H7 (cell line): ENCODE results near the gene MLLT3. TPM values are rescaled to one million over a fixed set of nuclear protein-coding genes. Genes with fewer than 3 reads are reported as not detected.

Experiments
- DNase-seq: peaks from one replicate; pipeline ENCODE4 v3.0.0; 2012
- H3K27me3 ChIP-seq: 2 replicates; pipeline ENCODE4 v1.6.0; 2011; ENCODE audit warnings: mild to moderate bottlenecking, low read length; ENCODE audit not compliant: control insufficient read depth, insufficient read depth
- H3K36me3 ChIP-seq: replicated peaks from 2 replicates; pipeline ENCODE4 v1.5.1; 2011; ENCODE audit warnings: low read length; ENCODE audit not compliant: control insufficient read depth, insufficient read depth
- H3K4me3 ChIP-seq: 2 replicates; pipeline ENCODE4 v1.5.1; 2011; ENCODE audit warnings: low read depth, mild to moderate bottlenecking, control low read depth, low read length, moderate library complexity; ENCODE audit not compliant: insufficient read depth
- total RNA-seq: library from RNA; depleted of rRNA; stranded (reverse); fragments of >200 nt; shearing (Covaris generic); gene quantifications from 2 replicates; pipeline ENCODE4 v1.2.3, GENCODE V29; 2014

MLLT3 gene
- total RNA-seq, 1 experiment from 2014 or later = 4.3 TPM

DNA sequence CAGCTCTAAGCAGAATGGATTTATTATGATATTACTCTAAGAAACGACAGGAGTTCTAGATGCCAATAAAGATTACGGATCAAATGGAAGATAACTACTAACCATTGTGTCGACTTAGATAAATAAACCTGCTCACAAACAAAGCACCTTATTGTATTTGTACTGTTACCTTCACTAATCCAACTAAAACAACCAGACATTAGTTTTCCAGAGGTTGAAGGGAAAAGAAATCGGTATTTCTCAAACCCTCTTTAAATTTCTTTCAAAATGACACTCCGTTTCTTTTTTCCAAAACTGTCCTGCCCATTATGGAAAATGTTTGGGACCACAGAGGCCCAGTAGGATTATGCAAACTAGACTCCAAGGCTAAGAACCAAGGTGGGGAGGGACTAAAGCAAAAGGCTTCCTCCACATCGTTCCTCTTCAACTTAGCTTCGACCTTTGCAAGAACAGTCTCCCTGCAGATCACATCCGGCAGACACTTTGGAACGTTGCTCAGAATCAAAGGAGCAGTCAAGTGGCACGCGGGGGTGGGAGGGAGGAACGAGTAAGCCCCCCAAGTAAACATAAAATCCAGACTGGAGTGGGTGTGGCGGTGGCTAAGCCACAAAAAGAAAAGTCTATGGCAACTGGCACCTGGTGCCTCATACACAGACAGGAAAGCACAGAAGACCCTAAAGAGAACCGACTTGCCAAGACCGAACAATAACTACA lies 2.7 kb downstream of the MLLT3 start:
- H3K27me3 ChIP-seq = peaks cover 51% of the 10 kb centered on the region
- no peaks in the 10 kb centered on the region for H3K36me3 ChIP-seq
- peak overlapping the region; percentile 53 for H3K4me3 ChIP-seq
- peak; percentile 15 for DNase-seq

DNA sequence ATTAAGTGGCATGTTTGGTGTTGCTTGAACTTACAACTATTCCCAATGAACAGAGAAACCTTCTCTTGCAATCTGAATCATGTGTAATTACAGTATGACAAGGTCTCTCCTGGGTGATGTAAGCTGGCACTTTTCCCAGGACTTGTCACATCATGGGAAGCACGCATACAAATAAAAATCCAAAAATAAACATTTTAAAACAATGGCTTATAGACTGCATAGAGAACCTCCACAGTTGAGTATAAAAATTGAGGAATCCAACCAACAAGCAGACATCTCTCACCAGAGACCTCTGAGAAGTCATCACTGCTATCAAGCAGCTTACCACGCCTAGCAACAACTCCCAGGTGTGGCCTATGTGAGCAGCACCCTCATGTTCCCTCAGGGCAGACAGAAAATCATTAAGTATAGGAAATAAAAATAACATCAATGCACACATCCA lies 3.9 kb downstream of the MLLT3 start:
- H3K4me3 ChIP-seq = no peak overlapping the region
- H3K27me3 ChIP-seq = peaks cover 38% of the 10 kb centered on the region
- DNase-seq = no peak
- no peaks in the 10 kb centered on the region for H3K36me3 ChIP-seq

DNA sequence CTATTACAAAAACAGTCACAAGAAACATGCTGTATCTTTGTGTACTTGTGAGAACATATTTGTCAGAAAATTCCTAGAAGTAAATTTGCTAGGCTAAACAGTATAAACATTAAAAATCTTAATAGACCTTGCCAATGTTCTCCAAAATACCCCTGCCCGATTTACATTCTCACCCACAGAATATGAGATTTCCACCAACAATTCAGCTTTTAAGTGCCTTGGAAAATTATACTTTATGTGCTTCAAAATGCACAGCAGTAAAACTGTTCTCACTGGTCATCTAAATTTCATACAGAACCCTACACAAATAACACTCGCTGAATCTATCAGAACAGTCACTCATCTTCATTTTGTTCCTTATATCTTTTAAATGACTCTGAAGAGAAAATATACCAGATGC lies 5.5 kb downstream of the MLLT3 start:
- DNase-seq = no peak
- H3K36me3 ChIP-seq = no peaks in the 10 kb centered on the region
- H3K27me3 ChIP-seq = peaks cover 31% of the 10 kb centered on the region
- H3K4me3 ChIP-seq = no peak overlapping the region

- no peak overlapping the region for H3K4me3 ChIP-seq
- no peak for DNase-seq
- peaks cover 11% of the 10 kb centered on the region for H3K27me3 ChIP-seq
- H3K36me3 ChIP-seq = no peaks in the 10 kb centered on the region
Measured at GRCh38 chr9:20614602-20615216, 7.6 kb downstream of the MLLT3 start.

- no peak for DNase-seq
Measured at GRCh38 chr9:20611691-20612287, 10.5 kb downstream of the MLLT3 start.

DNA sequence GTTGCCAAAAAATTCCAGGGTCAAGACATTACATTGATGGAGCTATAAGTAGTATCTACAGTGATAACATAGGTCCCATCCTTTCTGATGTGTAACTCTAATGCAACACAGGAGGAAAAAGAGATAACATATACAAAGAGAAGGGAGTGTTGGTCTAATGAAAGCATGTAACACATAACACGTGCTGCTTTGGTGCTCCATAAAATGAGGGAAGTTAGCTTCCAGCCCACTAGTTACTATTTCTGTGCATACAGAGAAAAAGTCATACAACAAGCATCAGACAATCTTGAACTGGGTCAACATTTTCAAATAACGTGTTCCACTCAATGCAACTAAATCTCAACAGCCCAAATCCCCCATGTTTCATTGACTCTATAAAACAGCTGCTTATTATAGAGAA lies 11.7 kb downstream of the MLLT3 start:
- DNase-seq = no peak
- no peaks in the 10 kb centered on the region for H3K36me3 ChIP-seq
- no peak overlapping the region for H3K4me3 ChIP-seq
- H3K27me3 ChIP-seq = no peaks in the 10 kb centered on the region

More at GRCh38 chr9:20611691-20612287, 10.5 kb downstream of the MLLT3 start:
- H3K36me3 ChIP-seq = no peaks in the 10 kb centered on the region
- no peak overlapping the region for H3K4me3 ChIP-seq
- H3K27me3 ChIP-seq = no peaks in the 10 kb centered on the region

DNA sequence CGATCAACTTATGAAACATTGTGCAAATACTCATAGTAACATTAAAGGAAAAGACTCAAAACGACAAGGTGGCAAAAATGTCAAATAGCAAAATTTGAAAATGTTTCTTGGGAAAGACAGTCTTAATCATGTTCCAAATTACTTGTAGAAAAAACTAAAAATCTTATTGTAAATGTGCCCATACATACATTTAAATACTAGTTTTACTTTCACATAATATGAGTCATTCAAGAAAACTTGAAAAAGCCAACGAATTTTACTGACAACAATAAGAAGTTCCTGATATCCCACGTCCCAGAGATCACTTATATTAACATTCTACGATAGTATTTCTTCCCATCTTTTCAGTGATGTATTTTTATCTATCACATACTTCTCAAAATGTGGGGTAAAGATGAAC lies 13.7 kb downstream of the MLLT3 start:
- no peak for DNase-seq
- Histone ChIP-seq H3K36me3 (no peaks in the 10 kb centered on the region), H3K27me3 (no peaks in the 10 kb centered on the region), H3K4me3 (no peak overlapping the region)

GRCh38 chr9:20606652-20607051 lies 15.6 kb downstream of the MLLT3 start:
- no peaks in the 10 kb centered on the region for H3K27me3 ChIP-seq
- H3K36me3 ChIP-seq = no peaks in the 10 kb centered on the region
- no peak overlapping the region for H3K4me3 ChIP-seq
- DNase-seq = no peak

DNA sequence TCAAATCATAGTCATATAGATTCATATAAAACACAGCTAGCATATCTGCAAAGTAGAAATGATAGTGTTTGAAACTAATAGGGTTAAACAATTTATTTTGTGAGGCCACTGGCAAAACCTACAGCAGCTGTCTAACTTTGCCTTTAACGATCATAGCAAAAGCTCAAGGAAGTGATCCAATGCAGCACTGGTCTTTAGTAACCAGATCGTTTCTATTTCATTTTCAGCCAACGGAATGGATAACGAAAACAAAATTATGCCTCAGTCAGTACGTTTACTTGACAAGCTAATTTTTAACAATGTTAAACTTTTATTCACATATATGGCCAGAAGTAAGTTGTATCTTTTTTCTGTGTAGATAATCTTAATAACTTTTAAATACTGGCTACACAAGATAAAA lies 17.7 kb downstream of the MLLT3 start:
- no peaks in the 10 kb centered on the region for H3K27me3 ChIP-seq
- DNase-seq = no peak
- H3K4me3 ChIP-seq = no peak overlapping the region
- H3K36me3 ChIP-seq = no peaks in the 10 kb centered on the region

DNA sequence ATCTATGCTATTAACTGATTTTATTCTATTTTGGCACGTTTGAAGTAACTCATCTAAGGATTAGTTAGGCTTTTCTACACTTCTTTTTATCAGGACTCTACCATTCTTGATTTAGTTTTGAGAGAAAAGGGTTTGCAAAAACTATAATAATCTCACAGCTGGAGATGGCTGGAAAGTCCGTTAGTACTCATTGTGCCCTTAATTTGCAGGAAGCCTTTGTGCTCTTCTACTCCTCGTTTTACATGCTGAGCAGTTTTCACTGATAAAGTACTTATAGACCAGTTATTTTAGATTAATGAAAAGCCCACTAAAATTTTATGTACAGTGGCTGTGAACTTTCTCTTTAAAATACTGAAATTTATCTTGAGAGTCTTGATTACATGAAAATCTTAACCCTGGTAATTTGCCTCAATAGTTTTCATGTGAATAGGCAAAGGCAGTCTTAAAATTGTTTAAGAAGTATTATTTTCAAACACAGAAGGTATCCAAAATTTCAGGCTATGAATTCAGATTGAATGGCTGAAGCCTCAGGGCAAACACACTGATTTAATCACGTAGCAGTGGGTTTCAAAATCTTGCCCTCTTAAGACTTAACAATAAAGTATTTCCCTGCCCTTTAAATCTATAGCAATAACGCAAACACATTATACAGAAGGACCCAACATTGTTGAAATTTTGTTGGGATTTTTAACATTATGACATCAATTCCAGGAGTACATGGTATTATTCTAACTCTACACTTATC lies 18.6 kb downstream of the MLLT3 start:
- DNase-seq = no peak
- Histone ChIP-seq H3K27me3 (no peaks in the 10 kb centered on the region), H3K4me3 (no peak overlapping the region), H3K36me3 (no peaks in the 10 kb centered on the region)

- Histone ChIP-seq H3K36me3 (no peaks in the 10 kb centered on the region), H3K4me3 (no peak overlapping the region)
- no peak for DNase-seq
Measured at GRCh38 chr9:20601292-20601691, 21.0 kb downstream of the MLLT3 start.

DNA sequence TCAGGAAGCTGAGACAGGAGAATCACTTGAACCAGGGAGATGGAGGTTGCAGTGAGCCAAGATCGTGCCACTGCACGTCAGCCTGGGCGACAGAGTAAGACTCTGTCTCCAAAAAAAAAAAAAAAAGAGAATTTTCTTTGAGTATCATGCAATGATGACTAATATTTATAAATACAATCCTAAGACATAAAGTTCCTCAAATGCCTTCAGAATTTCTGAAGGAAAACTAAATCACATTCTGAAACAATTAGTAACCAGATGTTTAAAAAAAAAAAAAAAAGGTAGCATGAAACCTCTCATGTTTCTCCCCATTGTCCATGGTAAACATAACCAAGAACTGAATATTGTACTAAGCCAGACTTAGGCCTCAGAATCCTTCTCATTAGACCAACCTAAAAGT lies 23.1 kb downstream of the MLLT3 start:
- Histone ChIP-seq H3K27me3 (no peaks in the 10 kb centered on the region), H3K4me3 (no peak overlapping the region)

More at GRCh38 chr9:20601292-20601691, 21.0 kb downstream of the MLLT3 start:
- H3K27me3 ChIP-seq = no peaks in the 10 kb centered on the region

GRCh38 chr9:20598367-20598766 lies 23.9 kb downstream of the MLLT3 start:
- no peak for DNase-seq
- no peak overlapping the region for H3K4me3 ChIP-seq
- H3K27me3 ChIP-seq = no peaks in the 10 kb centered on the region
- no peaks in the 10 kb centered on the region for H3K36me3 ChIP-seq

More for the DNA sequence above, 23.1 kb downstream of the MLLT3 start:
- no peak for DNase-seq
- H3K36me3 ChIP-seq = no peaks in the 10 kb centered on the region

GRCh38 chr9:20597862-20598261 lies 24.4 kb downstream of the MLLT3 start:
- Histone ChIP-seq H3K36me3 (no peaks in the 10 kb centered on the region), H3K4me3 (no peak overlapping the region), H3K27me3 (no peaks in the 10 kb centered on the region)
- DNase-seq = no peak
